Central memory CD8-positive, alpha-beta T cell (primary cell): Measurements from ENCODE around the gene RIMBP2.
"Not testable (repeated sequence)": the region's sequence is repeated elsewhere in the genome, so short reads cannot be mapped to it uniquely, and the experiment has no call there.

Experiments
- ATAC-seq: fragments of 150-1000 bp; cut with Tn5 transposase; replicated peaks from 2 replicates; pipeline ENCODE4 v1.10.0; 2022; ENCODE audit warnings: mild to moderate bottlenecking, moderate FRiP score, moderate number of reproducible peaks; ENCODE audit not compliant: poor library complexity, severe bottlenecking; ENCODE audit errors: extremely low read depth
- DNase-seq, 2 donors: peaks; one replicate each; pipeline ENCODE4 v3.0.0; 2021; ENCODE audit warnings: low spot score in 2 of 2
- H3K27ac Mint-ChIP-seq: one replicate; pipeline ENCODE4 v1.8.0; 2022; ENCODE audit warnings: low read depth, mild to moderate bottlenecking, moderate library complexity, mixed read lengths
- H3K27me3 Mint-ChIP-seq: one replicate; pipeline ENCODE4 v1.8.0; 2022; ENCODE audit warnings: mixed read lengths
- H3K36me3 Mint-ChIP-seq: one replicate; pipeline ENCODE4 v1.8.0; 2022; ENCODE audit warnings: mild to moderate bottlenecking, moderate library complexity, mixed read lengths; ENCODE audit not compliant: insufficient read depth
- H3K4me1 Mint-ChIP-seq: one replicate; pipeline ENCODE4 v1.8.0; 2022; ENCODE audit warnings: mixed read lengths
- H3K4me3 Mint-ChIP-seq: one replicate; pipeline ENCODE4 v1.8.0; 2022; ENCODE audit warnings: mild to moderate bottlenecking, moderate library complexity, mixed read lengths
- H3K9me3 Mint-ChIP-seq: one replicate; pipeline ENCODE4 v1.8.0; 2022; ENCODE audit warnings: mixed read lengths

The RIMBP2 gene

GRCh38 chr12:130747867-130748740 is 32.0 kb upstream of the RIMBP2 start:
- H3K9me3 Mint-ChIP-seq, result no peaks in the 10 kb centered on the region
- peaks cover 9% of the 10 kb centered on the region for H3K4me1 Mint-ChIP-seq
- no peaks in the 10 kb centered on the region for H3K36me3 Mint-ChIP-seq
- H3K4me3 Mint-ChIP-seq, result no peak overlapping the region
- DNase-seq (peak; percentile 50 to 61), ATAC-seq (no peak)
- peaks cover 23% of the 10 kb centered on the region for H3K27me3 Mint-ChIP-seq
- H3K27ac Mint-ChIP-seq, result no peak overlapping the region

GRCh38 chr12:130746546-130746945 is 30.4 kb upstream of the RIMBP2 start:
- ATAC-seq (no peak), DNase-seq (no peak)
- Mint-ChIP-seq H3K9me3 (no peaks in the 10 kb centered on the region), H3K4me1 (peaks cover 9% of the 10 kb centered on the region), H3K27me3 (peaks cover 23% of the 10 kb centered on the region), H3K4me3 (no peak overlapping the region), H3K36me3 (no peaks in the 10 kb centered on the region), H3K27ac (no peak overlapping the region)

- peaks cover 9% of the 10 kb centered on the region for H3K4me1 Mint-ChIP-seq
- H3K9me3 Mint-ChIP-seq, result no peaks in the 10 kb centered on the region
- no peaks in the 10 kb centered on the region for H3K36me3 Mint-ChIP-seq
- H3K4me3 Mint-ChIP-seq, result no peak overlapping the region
- peaks cover 26% of the 10 kb centered on the region for H3K27me3 Mint-ChIP-seq
- DNase-seq (no peak), ATAC-seq (no peak)
- H3K27ac Mint-ChIP-seq, result no peak overlapping the region
These were observed 29.8 kb upstream of the RIMBP2 start for GRCh38 chr12:130745921-130746320.

GRCh38 chr12:130744274-130744673 is 28.2 kb upstream of the RIMBP2 start:
- Mint-ChIP-seq H3K27me3 (peaks cover 38% of the 10 kb centered on the region), H3K27ac (no peak overlapping the region), H3K4me3 (no peak overlapping the region), H3K9me3 (no peaks in the 10 kb centered on the region), H3K4me1 (peaks cover 9% of the 10 kb centered on the region), H3K36me3 (no peaks in the 10 kb centered on the region)
- ATAC-seq, result no peak
- DNase-seq, result no peak

- DNase-seq (no peak), ATAC-seq (no peak)
- Mint-ChIP-seq H3K4me1 (peaks cover 9% of the 10 kb centered on the region), H3K27ac (no peak overlapping the region), H3K36me3 (no peaks in the 10 kb centered on the region), H3K4me3 (no peak overlapping the region), H3K9me3 (no peaks in the 10 kb centered on the region), H3K27me3 (peaks cover 38% of the 10 kb centered on the region)
These were observed 27.5 kb upstream of the RIMBP2 start for GRCh38 chr12:130743606-130744005.

GRCh38 chr12:130743176-130743575 is 27.1 kb upstream of the RIMBP2 start:
- no peak overlapping the region for H3K27ac Mint-ChIP-seq
- ATAC-seq, result no peak
- DNase-seq, result no peak
- H3K9me3 Mint-ChIP-seq, result no peaks in the 10 kb centered on the region
- H3K4me3 Mint-ChIP-seq, result no peak overlapping the region
- H3K4me1 Mint-ChIP-seq, result peaks cover 6% of the 10 kb centered on the region
- H3K27me3 Mint-ChIP-seq, result peaks cover 37% of the 10 kb centered on the region
- H3K36me3 Mint-ChIP-seq, result no peaks in the 10 kb centered on the region

GRCh38 chr12:130742716-130743115 is 26.6 kb upstream of the RIMBP2 start:
- no peaks in the 10 kb centered on the region for H3K36me3 Mint-ChIP-seq
- peaks cover 2% of the 10 kb centered on the region for H3K4me1 Mint-ChIP-seq
- peaks cover 34% of the 10 kb centered on the region for H3K27me3 Mint-ChIP-seq
- H3K27ac Mint-ChIP-seq, result no peak overlapping the region
- DNase-seq (no peak), ATAC-seq (no peak)
- no peaks in the 10 kb centered on the region for H3K9me3 Mint-ChIP-seq
- H3K4me3 Mint-ChIP-seq, result no peak overlapping the region

- Mint-ChIP-seq H3K27me3 (peaks cover 37% of the 10 kb centered on the region), H3K9me3 (no peaks in the 10 kb centered on the region), H3K4me3 (no peak overlapping the region), H3K36me3 (no peaks in the 10 kb centered on the region), H3K4me1 (no peaks in the 10 kb centered on the region), H3K27ac (no peak overlapping the region)
- DNase-seq (no peak), ATAC-seq (no peak)
These were observed 26.0 kb upstream of the RIMBP2 start for GRCh38 chr12:130742112-130742511.

GRCh38 chr12:130739571-130739970 is 23.5 kb upstream of the RIMBP2 start:
- Mint-ChIP-seq H3K27ac (no peak overlapping the region), H3K27me3 (peaks cover 61% of the 10 kb centered on the region)

GRCh38 chr12:130738403-130738802 is 22.3 kb upstream of the RIMBP2 start:
- not testable (repeated sequence) for H3K4me3 Mint-ChIP-seq, ATAC-seq, H3K4me1 Mint-ChIP-seq

More at GRCh38 chr12:130739571-130739970, 23.5 kb upstream of the RIMBP2 start:
- Mint-ChIP-seq H3K9me3 (no peaks in the 10 kb centered on the region), H3K4me1 (no peaks in the 10 kb centered on the region), H3K4me3 (no peak overlapping the region), H3K36me3 (peaks cover 2% of the 10 kb centered on the region)
- no peak for ATAC-seq
- DNase-seq, result no peak

GRCh38 chr12:130737731-130738130 is 21.6 kb upstream of the RIMBP2 start:
- ATAC-seq (no peak), DNase-seq (no peak)
- H3K4me1 Mint-ChIP-seq, result no peaks in the 10 kb centered on the region
- peaks cover 60% of the 10 kb centered on the region for H3K27me3 Mint-ChIP-seq
- no peak overlapping the region for H3K4me3 Mint-ChIP-seq
- H3K36me3 Mint-ChIP-seq, result peaks cover 2% of the 10 kb centered on the region
- H3K9me3 Mint-ChIP-seq, result no peaks in the 10 kb centered on the region
- no peak overlapping the region for H3K27ac Mint-ChIP-seq

More at GRCh38 chr12:130738403-130738802, 22.3 kb upstream of the RIMBP2 start:
- not testable (repeated sequence) for H3K36me3 Mint-ChIP-seq, H3K9me3 Mint-ChIP-seq, DNase-seq, H3K27ac Mint-ChIP-seq
- peaks cover 61% of the 10 kb centered on the region for H3K27me3 Mint-ChIP-seq

GRCh38 chr12:130729344-130729743 is 13.2 kb upstream of the RIMBP2 start:
- ATAC-seq, result no peak
- DNase-seq, result no peak
- Mint-ChIP-seq H3K27ac (no peak overlapping the region), H3K4me1 (no peaks in the 10 kb centered on the region), H3K27me3 (peaks cover 10% of the 10 kb centered on the region), H3K4me3 (no peak overlapping the region), H3K9me3 (peaks cover 4% of the 10 kb centered on the region), H3K36me3 (peaks cover 1% of the 10 kb centered on the region)
